GM18867 (cell line): ENCODE results near the gene PABPC5.

Source experiments
- ATAC-seq: cut with Tn5 transposase; IDR thresholded peaks from one replicate; pipeline ENCODE4 v1.9.1; 2021; ENCODE audit warnings: mild to moderate bottlenecking, moderate library complexity; ENCODE audit not compliant: unreplicated experiment

PABPC5 gene

GRCh38 chrX:91434351-91435168, at the start of gene PABPC5:
PABPC5 (plus strand) TSS chrX:91434839; CDS start chrX:91435578, 739 bp downstream.
- ATAC-seq = no peak

DNA sequence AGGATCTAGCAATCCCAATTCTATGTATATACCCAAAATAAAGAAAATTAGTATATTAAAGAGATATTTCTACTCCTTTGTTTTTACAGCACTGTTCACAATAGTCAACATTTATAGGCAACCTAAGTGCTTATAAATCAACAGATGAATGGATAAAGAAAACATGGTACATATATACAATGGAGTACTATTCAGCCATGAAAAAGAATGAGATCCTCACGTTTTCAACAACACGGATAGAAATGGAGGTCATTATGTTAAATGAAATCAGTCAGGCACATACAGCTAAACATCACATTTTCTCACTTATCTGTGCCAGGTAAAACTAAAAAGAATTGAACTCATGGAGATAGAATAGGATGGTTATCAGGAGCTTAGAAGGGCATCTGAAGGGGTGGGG, 45.6 kb upstream of the PABPC5 start:
- ATAC-seq = no peak

DNA sequence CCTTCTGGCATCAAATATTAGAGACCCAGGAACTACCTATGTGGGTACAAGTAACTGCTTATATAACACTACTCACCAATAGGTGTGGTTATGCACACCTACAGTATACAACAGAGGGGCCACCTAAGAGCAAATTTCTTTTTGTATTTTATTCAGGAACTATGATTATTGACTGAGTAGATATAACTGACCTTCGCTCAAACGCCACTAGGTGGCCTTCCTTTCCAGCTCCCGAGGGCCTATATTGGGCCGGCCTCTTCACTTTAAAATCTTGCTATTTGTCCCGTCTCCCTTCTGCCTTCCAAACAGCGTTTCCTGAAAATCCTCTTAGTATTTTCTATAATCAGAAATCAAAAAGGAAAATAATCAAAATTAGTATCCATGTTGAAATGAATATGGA, 19.9 kb upstream of the PABPC5 start:
- ATAC-seq = no peak

DNA sequence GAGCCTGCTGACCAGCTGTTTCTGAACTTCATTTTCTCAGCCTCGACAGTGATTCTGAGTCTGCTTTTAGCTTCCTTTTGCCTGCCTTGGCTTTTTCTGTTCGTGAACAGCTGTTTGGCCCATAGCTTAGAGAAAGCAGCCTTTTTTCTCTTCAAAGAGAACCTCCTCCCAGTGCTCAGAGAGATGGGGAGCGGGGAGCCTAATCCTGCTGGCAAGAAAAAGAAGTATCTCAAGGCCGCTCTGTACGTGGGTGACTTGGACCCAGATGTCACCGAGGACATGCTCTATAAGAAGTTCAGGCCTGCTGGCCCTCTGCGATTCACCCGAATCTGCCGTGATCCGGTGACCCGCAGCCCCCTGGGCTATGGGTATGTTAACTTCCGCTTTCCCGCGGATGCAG, 756 bp downstream of the PABPC5 start:
- ATAC-seq = no peak
